Loucy (cell line): ENCODE results near the gene ADAMTSL2.

Experiments used
- CTCF ChIP-seq: fragments of 200-600 bp; sonication (generic); conservative IDR thresholded peaks from 2 replicates; pipeline ENCODE4 v1.5.1; 2014; ENCODE audit warnings: mild to moderate bottlenecking, antibody characterized with exemption, low read length
- EZH2phosphoT487 ChIP-seq: fragments of 200-600 bp; IDR thresholded peaks from 2 replicates; pipeline ENCODE4 v1.6.1; 2018; ENCODE audit warnings: antibody characterized with exemption, mild to moderate bottlenecking, moderate library complexity, borderline replicate concordance

- no peak for TF ChIP-seq CTCF
- TF ChIP-seq EZH2phosphoT487 = no peak
These were observed 17.7 kb downstream of the ADAMTSL2 start for GRCh38 chr9:133552236-133552635.
